ENCODE results near the gene GTSE1.

The GTSE1 gene

GRCh38 chr22:46319319-46319718, 22.6 kb downstream of the GTSE1 start:
- no peak for TF ChIP-seq CTCF (IDR thresholded peaks at IDR 0.05; ENCODE audit: low read depth, low read length, missing control alignments)
- DNase-seq (ENCODE audit: low read depth): no peak
- in situ Hi-C loops (cut with HindIII; ENCODE audit: low sequenced_read_pairs): loop anchor here (25.0 kb wide), 1 partner anchor 307 kb away; no protein-coding TSS in a partner anchor
- H3K4me3 ChIP-seq (ENCODE audit: low read depth, low read length): no peak overlapping the region

GRCh38 chr22:46320166-46320710, 23.6 kb downstream of the GTSE1 start:
- TF ChIP-seq CTCF (IDR thresholded peaks at IDR 0.05; ENCODE audit: low read depth, low read length, missing control alignments): no peak
- in situ Hi-C loops (cut with HindIII; ENCODE audit: low sequenced_read_pairs): loop anchor here (25.0 kb wide), 1 partner anchor 308 kb away; no protein-coding TSS in a partner anchor
- DNase-seq (ENCODE audit: low read depth): no peak

GRCh38 chr22:46320716-46321386, 24.2 kb downstream of the GTSE1 start:
- in situ Hi-C loops (cut with HindIII; ENCODE audit: low sequenced_read_pairs): loop anchor here (25.0 kb wide), 1 partner anchor 309 kb away; no protein-coding TSS in a partner anchor
- H3K4me3 ChIP-seq (ENCODE audit: low read depth, low read length): no peak overlapping the region
- TF ChIP-seq CTCF (IDR thresholded peaks at IDR 0.05; ENCODE audit: low read depth, low read length, missing control alignments): no peak
- no peak for DNase-seq (ENCODE audit: low read depth)

More at GRCh38 chr22:46320166-46320710, 23.6 kb downstream of the GTSE1 start:
- H3K4me3 ChIP-seq (ENCODE audit: low read depth, low read length): no peak overlapping the region

GRCh38 chr22:46322711-46323110, 26.0 kb downstream of the GTSE1 start:
- in situ Hi-C loops (cut with HindIII; ENCODE audit: low sequenced_read_pairs): loop anchor here (25.0 kb wide), 1 partner anchor 310 kb away; no protein-coding TSS in a partner anchor
- H3K4me3 ChIP-seq (ENCODE audit: low read depth, low read length): no peak overlapping the region
- TF ChIP-seq CTCF (IDR thresholded peaks at IDR 0.05; ENCODE audit: low read depth, low read length, missing control alignments): no peak
- no peak for DNase-seq (ENCODE audit: low read depth)

GRCh38 chr22:46323162-46323561, 26.5 kb downstream of the GTSE1 start:
- TF ChIP-seq CTCF (IDR thresholded peaks at IDR 0.05; ENCODE audit: low read depth, low read length, missing control alignments): no peak
- DNase-seq (ENCODE audit: low read depth): no peak
- in situ Hi-C loops (cut with HindIII; ENCODE audit: low sequenced_read_pairs): loop anchor here (25.0 kb wide), 1 partner anchor 311 kb away; no protein-coding TSS in a partner anchor
- H3K4me3 ChIP-seq (ENCODE audit: low read depth, low read length): no peak overlapping the region

GRCh38 chr22:46326066-46326680, 29.5 kb downstream of the GTSE1 start:
- TF ChIP-seq CTCF (IDR thresholded peaks at IDR 0.05; ENCODE audit: low read depth, low read length, missing control alignments): no peak
- in situ Hi-C loops (cut with HindIII; ENCODE audit: low sequenced_read_pairs): no loop called here

More at GRCh38 chr22:46326066-46326680, 29.5 kb downstream of the GTSE1 start:
- DNase-seq (ENCODE audit: low read depth): no peak
- no peak overlapping the region for H3K4me3 ChIP-seq (ENCODE audit: low read depth, low read length)
